SK-N-MC (cell line): ENCODE data around the gene QKI.

Source experiments
- EZH2 ChIP-seq: fragments of 200-600 bp; sonication (generic); IDR thresholded peaks from one replicate; pipeline ENCODE4 v1.6.1; 2017; ENCODE audit warnings: antibody characterized with exemption
- FOXP2 ChIP-seq: optimal IDR thresholded peaks from 2 replicates; pipeline ENCODE3; 2011; ENCODE audit warnings: mild to moderate bottlenecking, moderate library complexity; ENCODE audit not compliant: insufficient read depth; ENCODE audit errors: extremely low read length, control extremely low read depth
- POLR2AphosphoS5 ChIP-seq: IDR thresholded peaks from 2 replicates; pipeline ENCODE4 v1.6.1; 2012; ENCODE audit warnings: mild to moderate bottlenecking, low read depth, low read length, borderline replicate concordance

DNA sequence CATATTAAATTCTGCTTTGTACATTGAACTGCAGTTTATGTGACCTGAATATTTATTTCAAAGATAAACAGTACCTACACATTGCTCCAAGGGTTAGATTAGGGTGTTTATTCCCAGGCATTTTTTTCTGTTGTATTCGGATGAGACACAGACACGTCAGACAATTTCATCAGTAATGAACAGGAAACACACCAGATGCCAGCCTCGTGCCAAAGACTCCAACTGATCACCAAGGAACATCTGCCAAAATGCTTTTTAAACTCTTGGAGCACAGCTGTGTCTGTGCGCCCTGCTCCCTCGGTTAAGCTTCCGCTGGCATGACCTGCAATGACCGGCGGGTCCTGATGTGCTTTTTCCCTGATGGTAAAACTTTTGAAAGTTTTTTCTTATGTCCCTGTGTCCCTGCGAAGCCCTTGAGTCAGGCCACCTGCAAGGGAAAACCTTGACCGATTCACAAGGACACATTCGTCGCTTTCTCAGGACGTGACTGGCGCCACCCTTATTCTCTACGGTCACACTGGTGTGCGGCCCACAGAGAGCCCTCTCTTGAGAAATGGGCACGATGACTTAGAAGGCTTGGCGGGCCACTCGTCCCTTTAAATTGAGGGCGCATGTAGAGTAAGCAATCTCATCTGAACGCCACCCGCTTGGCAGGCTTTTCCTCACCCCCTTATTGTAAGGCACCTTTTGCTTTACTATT, 173.9 kb downstream of the QKI start:
- TF ChIP-seq EZH2 = no peak
- TF ChIP-seq POLR2AphosphoS5 = no peak
- no peak for TF ChIP-seq FOXP2
